ENCODE results near the gene ITPKC. TPM values are rescaled to one million over a fixed set of nuclear protein-coding genes. Genes with fewer than 3 reads are reported as not detected.

ITPKC gene
- total RNA-seq, 1 donor from 2014 or later, result 6.5 TPM

GRCh38 chr19:40735013-40735771, 18.3 kb downstream of the ITPKC start:
- H3K9ac ChIP-seq, result no peak overlapping the region
- H3F3A ChIP-seq (ENCODE audit: low read depth), result peaks cover under 1% of the 10 kb centered on the region
- DNase-seq (ENCODE audit: low spot score), result no peak
- H2AFZ ChIP-seq (replicated peaks), result no peak overlapping the region
- H3K4me1 ChIP-seq, result no peaks in the 10 kb centered on the region
- Mint-ChIP-seq H3K27me3 (ENCODE audit: insufficient read depth, low read depth) (peaks cover 2% of the 10 kb centered on the region), H3K9me3 (no peaks in the 10 kb centered on the region), H3K4me3 (no peak overlapping the region), H3K27ac (no peak overlapping the region), H3K36me3 (peaks cover 27% of the 10 kb centered on the region), H3K4me1 (no peaks in the 10 kb centered on the region)
- H3K36me3 ChIP-seq, result no peaks in the 10 kb centered on the region
- H3K9me3 ChIP-seq (ENCODE audit: low read depth), result no peaks in the 10 kb centered on the region
- H3K4me2 ChIP-seq, result no peak overlapping the region
- no peak overlapping the region for H3K4me3 ChIP-seq
- H4K20me1 ChIP-seq (ENCODE audit: low read depth), result no peaks in the 10 kb centered on the region
- no peaks in the 10 kb centered on the region for H3K79me2 ChIP-seq (ENCODE audit: low read depth)
- H3K27ac ChIP-seq, result no peak overlapping the region
- TF ChIP-seq EZH2 (IDR thresholded peaks at IDR 0.05) (no peak), EZH2phosphoT487 (IDR thresholded peaks at IDR 0.05) (no peak)
- TF ChIP-seq, protein P1, sequence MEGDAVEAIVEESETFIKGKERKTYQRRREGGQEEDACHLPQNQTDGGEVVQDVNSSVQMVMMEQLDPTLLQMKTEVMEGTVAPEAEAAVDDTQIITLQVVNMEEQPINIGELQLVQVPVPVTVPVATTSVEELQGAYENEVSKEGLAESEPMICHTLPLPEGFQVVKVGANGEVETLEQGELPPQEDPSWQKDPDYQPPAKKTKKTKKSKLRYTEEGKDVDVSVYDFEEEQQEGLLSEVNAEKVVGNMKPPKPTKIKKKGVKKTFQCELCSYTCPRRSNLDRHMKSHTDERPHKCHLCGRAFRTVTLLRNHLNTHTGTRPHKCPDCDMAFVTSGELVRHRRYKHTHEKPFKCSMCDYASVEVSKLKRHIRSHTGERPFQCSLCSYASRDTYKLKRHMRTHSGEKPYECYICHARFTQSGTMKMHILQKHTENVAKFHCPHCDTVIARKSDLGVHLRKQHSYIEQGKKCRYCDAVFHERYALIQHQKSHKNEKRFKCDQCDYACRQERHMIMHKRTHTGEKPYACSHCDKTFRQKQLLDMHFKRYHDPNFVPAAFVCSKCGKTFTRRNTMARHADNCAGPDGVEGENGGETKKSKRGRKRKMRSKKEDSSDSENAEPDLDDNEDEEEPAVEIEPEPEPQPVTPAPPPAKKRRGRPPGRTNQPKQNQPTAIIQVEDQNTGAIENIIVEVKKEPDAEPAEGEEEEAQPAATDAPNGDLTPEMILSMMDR (IDR thresholded peaks at IDR 0.05), result no peak
- H3K27me3 ChIP-seq, result no peaks in the 10 kb centered on the region

GRCh38 chr19:40736661-40737060, 19.7 kb downstream of the ITPKC start:
- TF ChIP-seq, protein P1 (IDR thresholded peaks at IDR 0.05), result no peak
- TF ChIP-seq EZH2phosphoT487 (IDR thresholded peaks at IDR 0.05) (no peak), EZH2 (IDR thresholded peaks at IDR 0.05) (no peak)
- no peaks in the 10 kb centered on the region for H3K79me2 ChIP-seq (ENCODE audit: low read depth)
- no peak overlapping the region for H2AFZ ChIP-seq (replicated peaks)
- Mint-ChIP-seq H3K36me3 (peaks cover 18% of the 10 kb centered on the region), H3K27me3 (ENCODE audit: insufficient read depth, low read depth) (peaks cover 2% of the 10 kb centered on the region), H3K9me3 (no peaks in the 10 kb centered on the region), H3K4me3 (no peak overlapping the region), H3K4me1 (no peaks in the 10 kb centered on the region), H3K27ac (no peak overlapping the region)
- H4K20me1 ChIP-seq (ENCODE audit: low read depth), result no peaks in the 10 kb centered on the region
- H3K27me3 ChIP-seq, result no peaks in the 10 kb centered on the region
- H3K4me2 ChIP-seq, result no peak overlapping the region
- H3K9ac ChIP-seq, result no peak overlapping the region
- H3K27ac ChIP-seq, result no peak overlapping the region
- H3K9me3 ChIP-seq (ENCODE audit: low read depth), result no peaks in the 10 kb centered on the region
- H3K36me3 ChIP-seq, result no peaks in the 10 kb centered on the region
- H3K4me1 ChIP-seq, result no peaks in the 10 kb centered on the region
- DNase-seq (ENCODE audit: low spot score), result no peak
- H3F3A ChIP-seq (ENCODE audit: low read depth), result peaks cover 4% of the 10 kb centered on the region
- no peak overlapping the region for H3K4me3 ChIP-seq

DNA sequence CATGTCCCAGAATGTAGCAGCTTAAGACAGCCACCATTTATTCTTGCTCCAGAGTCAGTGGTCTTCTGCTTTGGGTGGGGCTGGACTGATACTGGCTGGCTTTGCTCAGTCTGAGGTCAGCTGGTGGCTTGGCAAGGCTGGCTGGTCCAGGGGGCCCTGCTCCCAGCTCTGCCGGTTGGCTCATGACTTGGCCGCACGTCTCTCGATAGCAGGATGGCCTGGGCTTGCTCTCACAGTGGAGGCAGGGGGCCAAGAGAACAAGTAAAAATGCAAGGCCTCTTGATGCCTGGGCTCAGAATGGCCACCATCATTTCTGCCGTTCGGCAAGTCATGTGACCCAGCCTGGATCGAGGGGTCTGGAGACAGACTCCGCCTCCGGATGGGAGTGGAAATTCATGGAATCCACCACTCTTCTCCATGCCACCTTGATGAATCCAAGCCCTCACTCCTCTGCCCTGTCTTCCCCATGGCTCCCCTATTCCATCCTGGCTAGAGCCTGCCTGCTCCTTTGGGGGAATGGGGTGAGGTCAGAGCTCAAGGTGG, 20.3 kb downstream of the ITPKC start:
- H3K27ac Mint-ChIP-seq, result no peak overlapping the region
- Histone ChIP-seq H2AFZ (replicated peaks) (no peak overlapping the region), H3K9ac (no peak overlapping the region), H3K27ac (no peak overlapping the region), H3F3A (ENCODE audit: low read depth) (peaks cover 4% of the 10 kb centered on the region), H4K20me1 (ENCODE audit: low read depth) (no peaks in the 10 kb centered on the region), H3K4me1 (no peaks in the 10 kb centered on the region), H3K36me3 (no peaks in the 10 kb centered on the region), H3K4me2 (no peak overlapping the region), H3K27me3 (no peaks in the 10 kb centered on the region), H3K4me3 (no peak overlapping the region), H3K79me2 (ENCODE audit: low read depth) (no peaks in the 10 kb centered on the region), H3K9me3 (ENCODE audit: low read depth) (no peaks in the 10 kb centered on the region)
- no peak for DNase-seq (ENCODE audit: low spot score)
- TF ChIP-seq EZH2phosphoT487 (IDR thresholded peaks at IDR 0.05), result no peak
- TF ChIP-seq EZH2 (IDR thresholded peaks at IDR 0.05), result no peak
- TF ChIP-seq, protein P1 (IDR thresholded peaks at IDR 0.05), result no peak
- peaks cover 22% of the 10 kb centered on the region for H3K36me3 Mint-ChIP-seq
- H3K4me1 Mint-ChIP-seq, result no peaks in the 10 kb centered on the region
- H3K27me3 Mint-ChIP-seq (ENCODE audit: insufficient read depth, low read depth), result peaks cover 2% of the 10 kb centered on the region
- no peak overlapping the region for H3K4me3 Mint-ChIP-seq
- no peaks in the 10 kb centered on the region for H3K9me3 Mint-ChIP-seq

Data from neural progenitor cell (in vitro differentiated cells).